GM12878 (cell line): ENCODE measurements around the gene SCN3B. TPM values are rescaled to one million over a fixed set of nuclear protein-coding genes. Genes with fewer than 3 reads are reported as not detected.
"Not testable (repeated sequence)": the region's sequence is repeated elsewhere in the genome, so short reads cannot be mapped to it uniquely, and the experiment has no call there.

Source experiments
- ATAC-seq: fragments of 200-7000 bp; cut with Tn5 transposase; 3 replicates; pipeline ENCODE4 v1.9.1; 2020; ENCODE audit warnings: mild to moderate bottlenecking, moderate library complexity
- BruUV-seq: library from RNA; stranded (reverse); fragments of 400-500 nt; replicated peaks from 2 replicates; lab custom pipeline; 2021; lab: Mats Ljungman, UMichigan
- CTCF ChIA-PET: fragments of 300-600 bp; sonication (Branson Sonifier 250); formaldehyde crosslinking; extraction: SDS; loops from one replicate; lab custom pipeline; 2021; ENCODE audit warnings: inconsistent platforms; lab: Yijun Ruan, JAX
- POLR2A ChIA-PET: fragments of 350-600 bp; formaldehyde crosslinking; extraction: SDS; loops from one replicate; lab custom pipeline; 2021; ENCODE audit warnings: inconsistent platforms; lab: Charles Lee
- RAD21 ChIA-PET: fragments of 300-600 bp; sonication (Branson Sonifier 250); formaldehyde crosslinking; loops from one replicate; lab custom pipeline; 2023; ENCODE audit warnings: antibody characterized with exemption; ENCODE audit not compliant: unreplicated experiment; lab: Charles Lee
- SMC1A ChIA-PET: fragments of 300-600 bp; sonication (Branson Sonifier 250); formaldehyde crosslinking; loops from one replicate; lab custom pipeline; 2023; ENCODE audit not compliant: unreplicated experiment, uncharacterized antibody; lab: Charles Lee
- DNase-seq: peaks from one replicate; pipeline ENCODE4 v3.0.0-alpha.2; 2011; ENCODE audit warnings: low read depth, low spot score
- FAIRE-seq: peaks from 3 replicates; lab custom pipeline; 2011; peaks lifted over from hg19 to GRCh38; lab: Jason Lieb, UNC
- H2AFZ ChIP-seq: 2 replicates; pipeline ENCODE4 v1.6.0; 2011; ENCODE audit warnings: low read depth, low read length, control low read depth; ENCODE audit not compliant: control insufficient read depth
- H3K27ac ChIP-seq: 2 replicates; pipeline ENCODE4 v1.5.1; 2011; ENCODE audit warnings: control low read depth; ENCODE audit not compliant: control insufficient read depth, insufficient read depth
- H3K27me3 ChIP-seq, 2 experiments: replicated peaks in 1 of 2; 2 replicates each; pipeline versions ENCODE4 v1.6.0 to v1.6.1; 2011; ENCODE audit warnings: low read length in 1 of 2; ENCODE audit not compliant: control insufficient read depth in 2 of 2, insufficient read depth in 2 of 2
- H3K36me3 ChIP-seq, 2 experiments: 2 replicates each; pipeline ENCODE4 v1.5.1; 2011; ENCODE audit warnings: low read length in 1 of 2; ENCODE audit not compliant: control insufficient read depth in 2 of 2, insufficient read depth in 2 of 2
- H3K4me1 ChIP-seq: 2 replicates; pipeline ENCODE4 v1.6.1; 2011; ENCODE audit warnings: mild to moderate bottlenecking, low read length, moderate library complexity, mixed read lengths; ENCODE audit not compliant: control insufficient read depth, insufficient read depth
- H3K4me2 ChIP-seq: 2 replicates; pipeline ENCODE4 v1.6.0; 2011; ENCODE audit warnings: control low read depth; ENCODE audit not compliant: control insufficient read depth, insufficient read depth
- H3K4me3 ChIP-seq: fragments of 200-600 bp; sonication (generic); 2 replicates; pipeline ENCODE4 v1.5.1; 2016
- H3K79me2 ChIP-seq: 2 replicates; pipeline ENCODE4 v1.6.0; 2011; ENCODE audit warnings: low read length; ENCODE audit not compliant: control insufficient read depth, insufficient read depth
- H3K9ac ChIP-seq: 2 replicates; pipeline ENCODE4 v1.8.0; 2011; ENCODE audit warnings: low read length, control low read depth, mixed read lengths; ENCODE audit not compliant: control insufficient read depth, insufficient read depth
- H3K9me3 ChIP-seq: replicated peaks from 3 replicates; pipeline ENCODE4 v1.5.1; 2011; ENCODE audit warnings: mild to moderate bottlenecking, low read length; ENCODE audit not compliant: control insufficient read depth, insufficient read depth
- H4K20me1 ChIP-seq: 2 replicates; pipeline ENCODE4 v1.6.0; 2011; ENCODE audit not compliant: control insufficient read depth, insufficient read depth
- ATF2 ChIP-seq: IDR thresholded peaks from 2 replicates; pipeline ENCODE4 v1.6.1; 2012; ENCODE audit warnings: low read length, inconsistent platforms
- BCL11A ChIP-seq: IDR thresholded peaks from 2 replicates; pipeline ENCODE4 v1.6.1; 2011; ENCODE audit warnings: low read depth, low read length
- BHLHE40 ChIP-seq, 2 experiments: fragments of 450-650 bp in 1 of 2; IDR thresholded peaks; 2 replicates each; pipeline ENCODE4 v1.6.1; 2011 to 2017; ENCODE audit warnings: low read depth in 2 of 2, borderline replicate concordance in 1 of 2, improper control_type of control experiment in 1 of 2, low read length in 1 of 2, mild to moderate bottlenecking in 1 of 2
- CBX5 ChIP-seq: sonication (generic); IDR thresholded peaks from 2 replicates; pipeline ENCODE4 v1.6.1; 2016; ENCODE audit warnings: low read depth, moderate library complexity, mild to moderate bottlenecking, inconsistent platforms
- CREM ChIP-seq: IDR thresholded peaks from 2 replicates; pipeline ENCODE4 v1.6.1; 2014; ENCODE audit warnings: antibody characterized with exemption, low read depth
- IKZF1 ChIP-seq: fragments of 450-650 bp; conservative IDR thresholded peaks from 2 replicates; pipeline ENCODE4 v1.6.1; 2017; ENCODE audit warnings: antibody characterized with exemption, mild to moderate bottlenecking
- IKZF2 ChIP-seq, 2 experiments: fragments of 450-650 bp; IDR thresholded peaks; 2 replicates each; pipeline ENCODE4 v1.6.1; 2017; ENCODE audit warnings: mild to moderate bottlenecking in 2 of 2, moderate library complexity in 2 of 2
- IRF5 ChIP-seq: fragments of 450-650 bp; IDR thresholded peaks from 2 replicates; pipeline ENCODE4 v1.6.1; 2017; ENCODE audit warnings: borderline replicate concordance
- JUND ChIP-seq: IDR thresholded peaks from 2 replicates; pipeline ENCODE4 v1.6.1; 2012; ENCODE audit warnings: low read depth, mild to moderate bottlenecking, low read length, improper control_type of control experiment, moderate library complexity
- KDM1A ChIP-seq: fragments of 200-600 bp; sonication (generic); IDR thresholded peaks from 2 replicates; pipeline ENCODE4 v1.6.1; 2016; ENCODE audit warnings: borderline replicate concordance
- MTA2 ChIP-seq: fragments of 450-650 bp; IDR thresholded peaks from 2 replicates; pipeline ENCODE4 v1.6.1; 2016; ENCODE audit warnings: low read depth, mild to moderate bottlenecking, moderate library complexity
- NFIC ChIP-seq: IDR thresholded peaks from 2 replicates; pipeline ENCODE4 v1.6.1; 2012; ENCODE audit warnings: low read depth, mild to moderate bottlenecking, inconsistent platforms, low read length, moderate library complexity
- NRF1 ChIP-seq: conservative IDR thresholded peaks from 2 replicates; pipeline ENCODE4 v1.6.1; 2011; ENCODE audit warnings: mild to moderate bottlenecking, low read depth, low read length, improper control_type of control experiment
- PAX5 ChIP-seq: IDR thresholded peaks from 2 replicates; pipeline ENCODE4 v1.6.1; 2011; ENCODE audit warnings: low read depth, low read length, borderline replicate concordance
- POLR2A ChIP-seq: IDR thresholded peaks from 2 replicates; pipeline ENCODE4 v1.6.1; 2011; ENCODE audit warnings: low read depth, mild to moderate bottlenecking, low read length
- POLR2AphosphoS2 ChIP-seq: IDR thresholded peaks from 2 replicates; pipeline ENCODE4 v1.6.1; 2011; ENCODE audit warnings: low read depth, mild to moderate bottlenecking, low read length, improper control_type of control experiment, moderate library complexity
- RELB ChIP-seq: fragments of 450-650 bp; IDR thresholded peaks from 2 replicates; pipeline ENCODE4 v1.6.1; 2017; ENCODE audit warnings: low read depth, mild to moderate bottlenecking, moderate library complexity
- RUNX3 ChIP-seq: IDR thresholded peaks from 2 replicates; pipeline ENCODE4 v1.6.1; 2012; ENCODE audit warnings: low read length, inconsistent platforms
- SPI1 ChIP-seq: IDR thresholded peaks from 2 replicates; pipeline ENCODE4 v1.6.1; 2011; ENCODE audit warnings: low read depth, mild to moderate bottlenecking, low read length, moderate library complexity, borderline replicate concordance; ENCODE audit not compliant: insufficient read depth
- SUZ12 ChIP-seq: fragments of 200-600 bp; sonication (generic); IDR thresholded peaks from one replicate; pipeline ENCODE4 v1.6.1; 2018; ENCODE audit warnings: antibody characterized with exemption, mild to moderate bottlenecking; ENCODE audit not compliant: unreplicated experiment
- ZZZ3 ChIP-seq: IDR thresholded peaks from 2 replicates; pipeline ENCODE4 v1.6.1; 2011; ENCODE audit warnings: low read depth; ENCODE audit not compliant: control insufficient read depth, insufficient read length
- WGBS: methylation state at CpG from one replicate; pipeline ENCODE4 v1.1.6; 2016; ENCODE audit warnings: low lambda C conversion rate; ENCODE audit not compliant: insufficient replicate concordance, insufficient coverage; ENCODE audit errors: missing lambda C conversion rate; 5-methylcytosine and 5-hydroxymethylcytosine counted together
- in situ Hi-C: fragments of 300-500 bp; cut with MboI; formaldehyde crosslinking; loops from 9 replicates; pipeline ENCODE4 v1.14.3; 2018; ENCODE audit warnings: mixed read lengths
- intact Hi-C: fragments of 100-400 bp; cut with micrococcal nuclease; formaldehyde crosslinking; loops from one replicate; pipeline ENCODE4 v1.14.2; 2022; ENCODE audit not compliant: unreplicated experiment
- polyA plus RNA-seq, 11 experiments: library from polyadenylated mRNA; depleted of rRNA in 4 of 11; unstranded in 6 of 11; stranded (reverse) in 5 of 11; fragments of >200 nt; fragmentation: Nextera tagmentation in 4 of 11; fragmentation: Illumina TruSeq in 1 of 11; extraction: Ambion mirVana in 4 of 11; extraction: Trizol in 1 of 11; gene quantifications; 1 replicate in 1 of 11; 2 replicates in 10 of 11; pipeline versions ENCODE4 v1.2.1 to v1.2.3, GENCODE V29; 2011 to 2016; ENCODE audit warnings: inconsistent platforms in 2 of 11, missing spikeins in 2 of 11, low read depth in 1 of 11
- total RNA-seq, 4 experiments: library from RNA; depleted of rRNA in 3 of 4; stranded (reverse); fragments of >200 nt in 3 of 4; fragmentation: Illumina TruSeq in 1 of 4; extraction: Trizol in 1 of 4; gene quantifications; 2 replicates each; pipeline versions ENCODE4 v1.2.1 to v1.2.3, GENCODE V29; 2013 to 2021

Gene SCN3B
- total and polyA plus RNA-seq, 10 of the 15 experiments (the other 5 are each of a cell fraction or from before 2014, with no cell fraction given): 0.01 to 0.12 (median 0.09) TPM; not detected in 7

- TF ChIP-seq BCL11A: no peak
- TF ChIP-seq POLR2A: no peak
- TF ChIP-seq ZZZ3: no peak
- TF ChIP-seq KDM1A: no peak
- no peak for TF ChIP-seq JUND
- no peak for TF ChIP-seq SUZ12
- no peak for TF ChIP-seq IRF5
- no peak for TF ChIP-seq POLR2AphosphoS2
- no peak for TF ChIP-seq NRF1
- TF ChIP-seq, all 136 proteins: peak for 0
Measured at GRCh38 chr11:123665306-123665705, 10.9 kb upstream of the SCN3B start (continued).

- H3K27me3 ChIP-seq, intact Hi-C loops, SMC1A ChIA-PET, CTCF ChIA-PET, in situ Hi-C loops, H3K79me2 ChIP-seq, H3K27ac ChIP-seq, BruUV-seq, H3K36me3 ChIP-seq, H3K4me1 ChIP-seq, H3K4me2 ChIP-seq, FAIRE-seq, H3K9me3 ChIP-seq, H3K9ac ChIP-seq, H3K4me3 ChIP-seq, H4K20me1 ChIP-seq: not testable (repeated sequence)
- RAD21 ChIA-PET: interaction anchor here (1.3 kb wide), 1 partner anchor 44 kb away, joined by 3 read pairs; no protein-coding TSS in a partner anchor
- WGBS: 1% methylated on average over 3 of the region's 3 CpGs
- peak overlapping the region; percentile 44; the same call in 1 of the 2 replicates for H2AFZ ChIP-seq
- POLR2A ChIA-PET: interaction anchor here (0.5 kb wide), 1 partner anchor 56 kb away, joined by 7 read pairs; no protein-coding TSS in a partner anchor
- DNase-seq (peak; percentile 40), ATAC-seq (peak; percentile 94)
- TF ChIP-seq IKZF2 (IDR thresholded peaks at IDR 0.05) (0 out of 4 replicates have a peak, but pooled peaks of 1 of the 2 experiments have one; percentile 39), MTA2 (peak; percentile 67), IKZF1 (0 out of 2 replicates have a peak, but pooled peaks have one; percentile 23), ATF2 (peak; percentile 42; the same call in 1 of the 2 replicates), PAX5 (peak; percentile 65; the same call in 1 of the 2 replicates), SPI1 (peak; percentile 22; the same call in 1 of the 2 replicates), BHLHE40 (IDR thresholded peaks at IDR 0.05; ENCODE audit: borderline replicate concordance in 1 of 2, low read depth in 2 of 2, low read length in 1 of 2) (peak in 1 of 2 experiments; percentile 50; a peak in 1 of 4 replicates), CBX5 (0 out of 2 replicates have a peak, but pooled peaks have one; percentile 52), RELB (0 out of 2 replicates have a peak, but pooled peaks have one; percentile 17), NFIC (0 out of 2 replicates have a peak, but pooled peaks have one; percentile 31), CREM (0 out of 2 replicates have a peak, but pooled peaks have one; percentile 19), RUNX3 (peak; percentile 68)
Measured at GRCh38 chr11:123659965-123660364, 5.5 kb upstream of the SCN3B start.
